IMR-90 (cell line): ENCODE data around the gene EFNB2. TPM values are rescaled to one million over a fixed set of nuclear protein-coding genes. Genes with fewer than 3 reads are reported as not detected.

ENCODE experiments used
- ATAC-seq: fragments of 200-7000 bp; cut with Tn5 transposase; 2 replicates; pipeline ENCODE4 v1.9.1; 2020; ENCODE audit warnings: low read depth, mild to moderate bottlenecking, moderate library complexity
- BruUV-seq: library from RNA; stranded (reverse); fragments of 400-500 nt; replicated peaks from 2 replicates; lab custom pipeline; 2021; lab: Mats Ljungman, UMichigan
- CTCF ChIA-PET: fragments of 300-600 bp; formaldehyde crosslinking; extraction: SDS; loops from one replicate; lab custom pipeline; 2021; ENCODE audit warnings: antibody characterized with exemption; lab: Yijun Ruan, JAX
- POLR2A ChIA-PET: fragments of 300-600 bp; sonication (Branson Sonifier 250); formaldehyde crosslinking; loops from one replicate; lab custom pipeline; 2022; ENCODE audit warnings: antibody characterized with exemption; ENCODE audit not compliant: unreplicated experiment; lab: Charles Lee
- DNase-seq: peaks from one replicate; pipeline ENCODE4 v3.0.0; 2013
- H2AFZ ChIP-seq: replicated peaks from 2 replicates; pipeline ENCODE3; 2013; ENCODE audit warnings: low read length, mild to moderate bottlenecking; ENCODE audit not compliant: poor library complexity
- H2AK5ac ChIP-seq: 2 replicates; pipeline ENCODE4 v1.6.1; 2013; ENCODE audit warnings: low read depth, low read length, inconsistent platforms
- H2AK9ac ChIP-seq: replicated peaks from 2 replicates; pipeline ENCODE3; 2013; ENCODE audit warnings: mild to moderate bottlenecking, low read depth, low read length, moderate library complexity; ENCODE audit not compliant: poor library complexity
- H2BK120ac ChIP-seq: 2 replicates; pipeline ENCODE4 v1.6.1; 2013; ENCODE audit warnings: low read depth, low read length, inconsistent platforms
- H2BK15ac ChIP-seq: 3 replicates; pipeline ENCODE4 v1.6.1; 2013; ENCODE audit warnings: low read depth, low read length, inconsistent platforms
- H2BK20ac ChIP-seq: 2 replicates; pipeline ENCODE4 v1.6.1; 2013; ENCODE audit warnings: low read depth, mild to moderate bottlenecking, inconsistent platforms, low read length, moderate library complexity
- H2BK5ac ChIP-seq: 2 replicates; pipeline ENCODE4 v1.6.1; 2013; ENCODE audit warnings: mild to moderate bottlenecking, low read depth, low read length, inconsistent platforms; ENCODE audit not compliant: poor library complexity, severe bottlenecking
- H3K14ac ChIP-seq: replicated peaks from 2 replicates; pipeline ENCODE4 v1.6.1; 2013; ENCODE audit warnings: low read depth, low read length, inconsistent platforms
- H3K18ac ChIP-seq: 2 replicates; pipeline ENCODE4 v1.6.1; 2013; ENCODE audit warnings: low read depth, low read length, control low read depth
- H3K23ac ChIP-seq: 2 replicates; pipeline ENCODE4 v1.6.1; 2013; ENCODE audit warnings: low read depth, low read length, inconsistent platforms
- H3K27ac ChIP-seq: 2 replicates; pipeline ENCODE4 v1.5.1; 2013; ENCODE audit warnings: mild to moderate bottlenecking, control low read depth, low read length; ENCODE audit not compliant: insufficient read depth
- H3K27me3 ChIP-seq: 2 replicates; pipeline ENCODE4 v1.6.1; 2013; ENCODE audit warnings: low read length; ENCODE audit not compliant: control insufficient read depth, insufficient read depth
- H3K36me3 ChIP-seq: 2 replicates; pipeline ENCODE4 v1.6.1; 2013; ENCODE audit warnings: low read length, mixed read lengths; ENCODE audit not compliant: control insufficient read depth, insufficient read depth
- H3K4ac ChIP-seq: 2 replicates; pipeline ENCODE4 v1.6.1; 2013; ENCODE audit warnings: low read depth, low read length, inconsistent platforms
- H3K4me1 ChIP-seq: 2 replicates; pipeline ENCODE4 v1.6.1; 2013; ENCODE audit warnings: low read length, mixed read lengths; ENCODE audit not compliant: control insufficient read depth, insufficient read depth
- H3K4me2 ChIP-seq: 2 replicates; pipeline ENCODE4 v1.6.1; 2013; ENCODE audit warnings: low read depth, mild to moderate bottlenecking, control low read depth, low read length, moderate library complexity
- H3K4me3 ChIP-seq: 2 replicates; pipeline ENCODE4 v1.5.1; 2013; ENCODE audit warnings: low read depth, mild to moderate bottlenecking, control low read depth, low read length, moderate library complexity; ENCODE audit not compliant: insufficient read depth
- H3K56ac ChIP-seq: 2 replicates; pipeline ENCODE4 v1.6.1; 2013; ENCODE audit warnings: low read length, inconsistent platforms; ENCODE audit not compliant: insufficient read depth; ENCODE audit errors: extremely low read depth
- H3K79me1 ChIP-seq, 2 experiments: 2 replicates each; pipeline ENCODE4 v1.6.1; 2013; ENCODE audit warnings: low read length in 2 of 2, inconsistent platforms in 1 of 2, low read depth in 1 of 2
- H3K9ac ChIP-seq: 2 replicates; pipeline ENCODE4 v1.6.1; 2013; ENCODE audit warnings: low read depth, low read length, control low read depth
- H3K9me1 ChIP-seq: 2 replicates; pipeline ENCODE4 v1.6.1; 2013; ENCODE audit warnings: low read length, inconsistent platforms; ENCODE audit not compliant: insufficient read depth
- H3K9me3 ChIP-seq: 2 replicates; pipeline ENCODE4 v1.6.1; 2013; ENCODE audit warnings: low read length; ENCODE audit not compliant: control insufficient read depth, insufficient read depth
- H4K20me1 ChIP-seq: 2 replicates; pipeline ENCODE4 v1.6.1; 2013; ENCODE audit warnings: low read length, inconsistent platforms; ENCODE audit not compliant: insufficient read depth
- H4K5ac ChIP-seq: 2 replicates; pipeline ENCODE4 v1.6.1; 2013; ENCODE audit warnings: mild to moderate bottlenecking, low read depth, low read length, control low read depth
- H4K8ac ChIP-seq, 2 experiments: 2 replicates each; pipeline ENCODE4 v1.6.1; 2013; ENCODE audit warnings: low read depth in 2 of 2, low read length in 2 of 2, control low read depth in 1 of 2, inconsistent platforms in 1 of 2
- H4K91ac ChIP-seq: 2 replicates; pipeline ENCODE4 v1.6.1; 2013; ENCODE audit warnings: low read depth, low read length, inconsistent platforms; ENCODE audit not compliant: insufficient read depth
- CEBPB ChIP-seq: IDR thresholded peaks from 2 replicates; pipeline ENCODE4 v1.6.1; 2012; ENCODE audit warnings: low read depth, low read length, improper control_type of control experiment
- FOS ChIP-seq: fragments of 150-350 bp; IDR thresholded peaks from 2 replicates; pipeline ENCODE4 v1.6.1; 2016; ENCODE audit warnings: low read depth, low read length
- MAZ ChIP-seq: IDR thresholded peaks from 2 replicates; pipeline ENCODE4 v1.6.1; 2012; ENCODE audit warnings: low read depth, mild to moderate bottlenecking, low read length, improper control_type of control experiment, moderate library complexity, borderline replicate concordance
- MXI1 ChIP-seq: IDR thresholded peaks from 2 replicates; pipeline ENCODE4 v1.6.1; 2012; ENCODE audit warnings: low read depth, mild to moderate bottlenecking, low read length, moderate library complexity, borderline replicate concordance
- POLR2A ChIP-seq: IDR thresholded peaks from 2 replicates; pipeline ENCODE4 v1.6.1; 2012; ENCODE audit warnings: mild to moderate bottlenecking, low read depth, low read length
- USF2 ChIP-seq: fragments of 150-350 bp; IDR thresholded peaks from 2 replicates; pipeline ENCODE4 v1.6.1; 2017; ENCODE audit warnings: mild to moderate bottlenecking, antibody characterized with exemption, low read length, low read depth
- WGBS, 2 experiments: methylation state at CpG; one replicate each; pipeline versions ENCODE4 v1.1.5 to v1.1.7; 2013; ENCODE audit warnings: missing lambda C conversion rate in 2 of 2; ENCODE audit not compliant: insufficient read length in 1 of 2; ENCODE audit errors: extremely low coverage in 2 of 2; 5-methylcytosine and 5-hydroxymethylcytosine counted together
- dilution Hi-C: fragments of 300-500 bp; cut with HindIII; formaldehyde crosslinking; loops from one replicate; pipeline ENCODE4 v1.14.3; 2018; ENCODE audit warnings: low sequenced_read_pairs; ENCODE audit not compliant: unreplicated experiment
- in situ Hi-C: fragments of 300-500 bp; cut with MboI; formaldehyde crosslinking; loops from 3 replicates; pipeline ENCODE4 v1.14.3; 2019; ENCODE audit warnings: low sequenced_read_pairs, inconsistent platforms, mixed read lengths
- intact Hi-C: fragments of 100-400 bp; cut with micrococcal nuclease; formaldehyde crosslinking; loops from 2 replicates; pipeline ENCODE4 v1.10.0; 2022
- polyA plus RNA-seq, 3 experiments: library from polyadenylated mRNA; depleted of rRNA; stranded (reverse); fragments of >200 nt; gene quantifications; 2 replicates each; pipeline ENCODE4 v1.2.3, GENCODE V29; 2012; ENCODE audit warnings: low replicate concordance in 1 of 3
- total RNA-seq: library from RNA; depleted of rRNA; stranded (reverse); fragments of >200 nt; gene quantifications from 2 replicates; pipeline ENCODE4 v1.2.3, GENCODE V29; 2012

The EFNB2 gene
- total and polyA plus RNA-seq, 2 of the 4 experiments (the other 2 are of a cell fraction): 5.4 to 6.0 TPM

- H3K4me1 ChIP-seq: peaks cover 6% of the 10 kb centered on the region
- BruUV-seq: no TSS peak
- H4K8ac ChIP-seq: no peak overlapping the region
- peaks cover 21 to 52% of the 10 kb centered on the region in 2 experiments; a peak in 3 of 4 replicates for H3K79me1 ChIP-seq
- no peak for ATAC-seq
- in situ Hi-C loops: loop anchor here (25.0 kb wide), 1 partner anchor 436 kb away; no protein-coding TSS in a partner anchor
- H2AK9ac ChIP-seq: peak overlapping the region; percentile 22
- H2BK5ac ChIP-seq: no peak overlapping the region
- H4K20me1 ChIP-seq: no peaks in the 10 kb centered on the region
- H2BK15ac ChIP-seq: no peak overlapping the region
- TF ChIP-seq MXI1: no peak
- no peak for TF ChIP-seq POLR2A
- no peak for TF ChIP-seq CEBPB
- TF ChIP-seq FOS: no peak
- TF ChIP-seq MAZ: no peak
- no peak for TF ChIP-seq USF2
- no peak overlapping the region for H2AK5ac ChIP-seq
- CTCF ChIA-PET: no interaction called here
- no peak overlapping the region for H3K9ac ChIP-seq
- H3K56ac ChIP-seq: no peak overlapping the region
- no peak overlapping the region for H3K4me2 ChIP-seq
- dilution Hi-C loops: no loop called here
- H3K27me3 ChIP-seq: no peaks in the 10 kb centered on the region
- H2BK120ac ChIP-seq: no peak overlapping the region
- WGBS, 2 experiments: 60% methylated on average over 1 of the region's 3 CpGs; no CpG with 5 or more reads in 1 of the 2 experiments
- H3K9me1 ChIP-seq: peaks cover 3% of the 10 kb centered on the region; the same call in 1 of the 2 replicates
- intact Hi-C loops: no loop called here
- no peak overlapping the region for H2AFZ ChIP-seq
- H4K5ac ChIP-seq: no peak overlapping the region
- no peak overlapping the region for H3K27ac ChIP-seq
- no peak overlapping the region for H3K18ac ChIP-seq
- no peak overlapping the region for H3K4me3 ChIP-seq
- H3K4ac ChIP-seq: no peak overlapping the region
- no peak overlapping the region for H3K14ac ChIP-seq
- no peaks in the 10 kb centered on the region for H3K36me3 ChIP-seq
- H4K91ac ChIP-seq: no peak overlapping the region
- no peak overlapping the region for H2BK20ac ChIP-seq
- POLR2A ChIA-PET: no interaction called here
- no peaks in the 10 kb centered on the region for H3K9me3 ChIP-seq
- no peak overlapping the region for H3K23ac ChIP-seq
- no peak for DNase-seq
Measured at GRCh38 chr13:106523576-106523975, 11.9 kb downstream of the EFNB2 start.
